Neuronal stem cell (in vitro differentiated cells): ENCODE data around the gene SLC8B1.

Source experiments
- DNase-seq: peaks from one replicate; pipeline ENCODE4 v3.0.0-alpha.2; 2013; ENCODE audit warnings: low spot score
- H2AFZ ChIP-seq: one replicate; pipeline ENCODE4 v1.6.1; 2013; ENCODE audit warnings: mild to moderate bottlenecking, low read length, inconsistent platforms
- H2AK5ac ChIP-seq: 2 replicates; pipeline ENCODE4 v1.6.1; 2013; ENCODE audit warnings: low read depth, mild to moderate bottlenecking, inconsistent platforms, low read length, moderate library complexity, mixed read lengths
- H2BK120ac ChIP-seq: 2 replicates; pipeline ENCODE4 v1.6.1; 2013; ENCODE audit warnings: low read depth, mild to moderate bottlenecking, inconsistent platforms, low read length, moderate library complexity, mixed read lengths
- H2BK12ac ChIP-seq: one replicate; pipeline ENCODE4 v1.6.1; 2013; ENCODE audit warnings: low read length, inconsistent platforms
- H2BK15ac ChIP-seq: 2 replicates; pipeline ENCODE4 v1.6.1; 2013; ENCODE audit warnings: mild to moderate bottlenecking, low read length, inconsistent platforms, mixed read lengths
- H2BK5ac ChIP-seq: one replicate; pipeline ENCODE4 v1.6.1; 2013; ENCODE audit warnings: inconsistent platforms, mild to moderate bottlenecking, low read length, moderate library complexity
- H3K14ac ChIP-seq: one replicate; pipeline ENCODE4 v1.6.1; 2013; ENCODE audit warnings: low read length, inconsistent platforms
- H3K18ac ChIP-seq: 2 replicates; pipeline ENCODE4 v1.6.1; 2013; ENCODE audit warnings: low read length, inconsistent platforms
- H3K23ac ChIP-seq: 2 replicates; pipeline ENCODE4 v1.6.1; 2013; ENCODE audit warnings: low read depth, mild to moderate bottlenecking, mixed read lengths, low read length, inconsistent platforms; ENCODE audit not compliant: poor library complexity
- H3K27ac ChIP-seq: replicated peaks from 3 replicates; pipeline ENCODE4 v1.5.1; 2013; ENCODE audit warnings: low read length, inconsistent platforms
- H3K27me3 ChIP-seq, 3 experiments: 2 replicates each; pipeline ENCODE4 v1.6.1; 2013; ENCODE audit warnings: low read length in 3 of 3, mild to moderate bottlenecking in 2 of 3, inconsistent platforms in 1 of 3, low read depth in 1 of 3, mixed read lengths in 1 of 3, moderate library complexity in 1 of 3; ENCODE audit not compliant: control insufficient read depth in 3 of 3, insufficient read depth in 3 of 3
- H3K36me3 ChIP-seq, 2 donors: replicated peaks in 1 of 2; 2 replicates each; pipeline ENCODE4 v1.6.1; 2013; ENCODE audit warnings: low read length in 2 of 2; ENCODE audit not compliant: control insufficient read depth in 2 of 2, insufficient read depth in 2 of 2
- H3K4ac ChIP-seq: 2 replicates; pipeline ENCODE4 v1.6.1; 2013; ENCODE audit warnings: inconsistent platforms, mild to moderate bottlenecking, low read length, moderate library complexity
- H3K4me1 ChIP-seq, 2 donors: 1 replicate in 1 of 2; 2 replicates in 1 of 2; pipeline ENCODE4 v1.6.1; 2013; ENCODE audit warnings: low read length in 2 of 2, low read depth in 1 of 2; ENCODE audit not compliant: control insufficient read depth in 2 of 2, insufficient read depth in 1 of 2
- H3K4me2 ChIP-seq: one replicate; pipeline ENCODE4 v1.6.1; 2013; ENCODE audit warnings: mild to moderate bottlenecking, low read length, inconsistent platforms; ENCODE audit not compliant: insufficient read depth, poor library complexity, severe bottlenecking
- H3K4me3 ChIP-seq, 2 donors: 2 replicates each; pipeline ENCODE4 v1.5.1; 2013; ENCODE audit warnings: low read length in 2 of 2, mild to moderate bottlenecking in 2 of 2, inconsistent platforms in 1 of 2, moderate library complexity in 1 of 2
- H3K79me1 ChIP-seq: one replicate; pipeline ENCODE4 v1.6.1; 2013; ENCODE audit warnings: low read depth, mild to moderate bottlenecking, inconsistent platforms, low read length, moderate library complexity
- H3K9ac ChIP-seq: one replicate; pipeline ENCODE4 v1.6.1; 2013; ENCODE audit warnings: mild to moderate bottlenecking, low read depth, low read length, inconsistent platforms; ENCODE audit not compliant: poor library complexity
- H3K9me3 ChIP-seq, 2 donors: replicated peaks in 1 of 2; 2 replicates each; pipeline versions ENCODE3 to v1.6.1; 2013; ENCODE audit warnings: low read length in 2 of 2, mild to moderate bottlenecking in 2 of 2, inconsistent platforms in 1 of 2, low read depth in 1 of 2, mixed read lengths in 1 of 2, moderate library complexity in 1 of 2; ENCODE audit not compliant: control insufficient read depth in 2 of 2, insufficient read depth in 1 of 2
- H4K8ac ChIP-seq: one replicate; pipeline ENCODE4 v1.6.1; 2013; ENCODE audit warnings: low read depth, mild to moderate bottlenecking, inconsistent platforms, low read length, moderate library complexity
- H4K91ac ChIP-seq: one replicate; pipeline ENCODE4 v1.6.1; 2013; ENCODE audit warnings: low read length, low read depth, mild to moderate bottlenecking, inconsistent platforms; ENCODE audit not compliant: poor library complexity
- WGBS, 2 donors: extraction: QIAGEN DNeasy Blood & Tissue Kit; methylation state at CpG; one replicate each; pipeline ENCODE4 v1.1.7; 2013; ENCODE audit warnings: missing lambda C conversion rate in 2 of 2, mixed read lengths in 1 of 2; ENCODE audit not compliant: insufficient read length in 2 of 2, insufficient replicate concordance in 1 of 2; ENCODE audit errors: extremely low coverage in 2 of 2; 5-methylcytosine and 5-hydroxymethylcytosine counted together

SLC8B1 gene

GRCh38 chr12:113297621-113298471 is 37.1 kb downstream of the SLC8B1 start:
- no peak overlapping the region for H3K14ac ChIP-seq
- H3K18ac ChIP-seq: no peak overlapping the region
- H3K23ac ChIP-seq: no peak overlapping the region
- H4K8ac ChIP-seq: no peak overlapping the region
- no peaks in the 10 kb centered on the region for H3K27me3 ChIP-seq
- no peak overlapping the region for H2AK5ac ChIP-seq
- peaks cover 0 to 5% of the 10 kb centered on the region in 2 donors for H3K36me3 ChIP-seq
- H3K4ac ChIP-seq: no peak overlapping the region
- H3K9me3 ChIP-seq: peaks cover 0 to 1% of the 10 kb centered on the region in 2 donors
- H2BK5ac ChIP-seq: no peak overlapping the region
- DNase-seq: no peak
- no peak overlapping the region for H3K27ac ChIP-seq
- H3K4me2 ChIP-seq: no peak overlapping the region
- no peak overlapping the region for H4K91ac ChIP-seq
- no peak overlapping the region for H2BK15ac ChIP-seq
- no peak overlapping the region for H3K9ac ChIP-seq
- no CpG with 5 or more reads among the region's 13 CpGs for WGBS, 2 donors
- no peak overlapping the region for H3K4me3 ChIP-seq
- H2BK12ac ChIP-seq: no peak overlapping the region
- no peak overlapping the region for H2BK120ac ChIP-seq
- peaks cover 3 to 14% of the 10 kb centered on the region in 2 donors for H3K4me1 ChIP-seq
- no peak overlapping the region for H2AFZ ChIP-seq
- H3K79me1 ChIP-seq: no peaks in the 10 kb centered on the region

GRCh38 chr12:113297214-113297587 is 37.7 kb downstream of the SLC8B1 start:
- H3K23ac ChIP-seq: peak overlapping the region; percentile 82

GRCh38 chr12:113296557-113297213 is 38.2 kb downstream of the SLC8B1 start:
- H3K27ac ChIP-seq: no peak overlapping the region

More at GRCh38 chr12:113297214-113297587, 37.7 kb downstream of the SLC8B1 start:
- WGBS, 2 donors: no CpG with 5 or more reads among the region's 9 CpGs
- H2AK5ac ChIP-seq: peak overlapping the region; percentile 64
- H3K4ac ChIP-seq: no peak overlapping the region
- H3K27ac ChIP-seq: no peak overlapping the region
- peak overlapping the region; percentile 73 for H3K18ac ChIP-seq
- no peak overlapping the region for H3K4me3 ChIP-seq
- peak overlapping the region; percentile 15 for H3K14ac ChIP-seq
- H3K4me2 ChIP-seq: no peak overlapping the region
- no peak overlapping the region for H2BK15ac ChIP-seq
- no peak overlapping the region for H3K9ac ChIP-seq
- no peaks in the 10 kb centered on the region for H3K27me3 ChIP-seq
- H3K9me3 ChIP-seq: peaks cover 0 to 1% of the 10 kb centered on the region in 2 donors
- no peak overlapping the region for H2BK12ac ChIP-seq
- no peak overlapping the region for H2BK120ac ChIP-seq
- no peak for DNase-seq
- H3K79me1 ChIP-seq: no peaks in the 10 kb centered on the region
- peaks cover 0 to 5% of the 10 kb centered on the region in 2 donors for H3K36me3 ChIP-seq
- H4K91ac ChIP-seq: no peak overlapping the region
- H2AFZ ChIP-seq: no peak overlapping the region
- peaks cover 0 to 10% of the 10 kb centered on the region in 2 donors for H3K4me1 ChIP-seq
- no peak overlapping the region for H2BK5ac ChIP-seq
- no peak overlapping the region for H4K8ac ChIP-seq

More at GRCh38 chr12:113296557-113297213, 38.2 kb downstream of the SLC8B1 start:
- H3K79me1 ChIP-seq: no peaks in the 10 kb centered on the region
- H2AK5ac ChIP-seq: peak overlapping the region; percentile 64
- H3K4me2 ChIP-seq: no peak overlapping the region
- H2BK12ac ChIP-seq: no peak overlapping the region
- no peak overlapping the region for H3K4ac ChIP-seq
- H3K36me3 ChIP-seq: peaks cover 0 to 5% of the 10 kb centered on the region in 2 donors
- WGBS, 2 donors: no CpG with 5 or more reads among the region's 23 CpGs
- H3K4me1 ChIP-seq: peaks cover 0 to 10% of the 10 kb centered on the region in 2 donors
- no peak overlapping the region for H2BK120ac ChIP-seq
- peak overlapping the region; percentile 82 for H3K23ac ChIP-seq
- H4K8ac ChIP-seq: no peak overlapping the region
- H3K9me3 ChIP-seq: peaks cover 0 to 1% of the 10 kb centered on the region in 2 donors
- no peak overlapping the region for H3K9ac ChIP-seq
- no peak overlapping the region for H4K91ac ChIP-seq
- no peak overlapping the region for H2BK5ac ChIP-seq
- H3K27me3 ChIP-seq: no peaks in the 10 kb centered on the region
- H2BK15ac ChIP-seq: no peak overlapping the region
- no peak for DNase-seq
- peak overlapping the region; percentile 73 for H3K18ac ChIP-seq
- H2AFZ ChIP-seq: no peak overlapping the region
- peak overlapping the region; percentile 92 for H3K14ac ChIP-seq
- no peak overlapping the region for H3K4me3 ChIP-seq
